Measurements from ENCODE around the gene ZNF580. TPM values are rescaled to one million over a fixed set of nuclear protein-coding genes. Genes with fewer than 3 reads are reported as not detected.
A peak's percentile ranks its signal among the peaks of the same experiment; 100 is the strongest.

The ZNF580 gene
- total and polyA plus RNA-seq, 9 of the 15 experiments (the other 6 are each of a cell fraction or from before 2014, with no cell fraction given) = 2.3 to 47.4 (median 6.0) TPM

DNA sequence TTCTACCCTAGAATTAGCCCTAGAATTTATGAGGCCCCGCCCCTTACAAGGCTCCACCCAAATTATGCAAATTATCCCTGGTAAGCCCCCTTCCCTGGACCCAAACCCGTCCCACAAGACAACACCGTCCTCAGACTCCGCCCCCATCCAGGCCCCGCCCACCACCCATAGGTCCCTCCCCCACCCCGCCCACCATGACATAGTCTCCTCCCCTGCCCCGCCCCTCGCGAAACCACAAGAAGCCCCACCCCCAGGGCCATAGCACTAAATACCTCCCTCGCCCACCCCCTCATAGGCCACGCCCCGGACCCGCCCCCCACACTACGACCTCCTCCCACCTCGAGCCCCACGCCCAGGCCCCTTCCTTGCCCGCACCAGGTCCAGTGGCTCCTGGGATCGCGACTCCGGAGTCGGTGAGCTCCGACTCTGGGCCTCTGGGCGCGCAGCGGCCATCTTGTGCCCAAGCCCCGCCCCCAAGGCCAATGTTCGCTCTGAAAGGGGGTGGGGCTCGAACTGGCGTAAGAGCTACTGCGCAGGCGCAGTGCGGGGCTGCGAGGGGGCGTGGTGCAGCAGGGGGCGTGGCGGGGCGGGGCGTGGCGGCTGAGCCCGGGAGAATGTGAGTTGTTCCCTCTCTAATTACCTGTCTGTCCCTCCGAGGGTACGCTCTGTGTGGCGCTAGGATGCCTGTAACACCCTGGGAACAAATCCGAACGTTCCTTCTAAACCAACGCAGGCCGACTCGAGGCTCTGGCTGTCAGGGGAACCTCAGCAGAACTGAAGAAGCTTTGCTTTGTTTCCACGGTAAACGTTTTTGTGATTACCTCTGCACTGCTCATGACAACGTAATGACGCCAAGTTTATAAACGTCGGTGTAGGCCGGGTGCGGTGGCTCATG, 16.4 kb upstream of the ZNF580 start, which contains the start of gene ZNF784 (continued):
- TF ChIP-seq TFAM (CRISPR knock-in tag; conservative IDR thresholded peaks at IDR 0.05) (no peak), BMI1 (IDR thresholded peaks at IDR 0.05; ENCODE audit: low read length) (no peak), ZNF41 (CRISPR knock-in tag; conservative IDR thresholded peaks at IDR 0.05) (no peak), ESRRA (IDR thresholded peaks at IDR 0.05; ENCODE audit: borderline replicate concordance, low read depth) (no peak), MYC (IDR thresholded peaks at IDR 0.05; ENCODE audit: low read depth, low read length) (peak; percentile 52), MYC (CRISPR knock-in tag; IDR thresholded peaks at IDR 0.05; ENCODE audit: borderline replicate concordance, low read depth) (no peak), ZNF551 (CRISPR knock-in tag; IDR thresholded peaks at IDR 0.05) (no peak), ATF1 (CRISPR knock-in tag; IDR thresholded peaks at IDR 0.05) (no peak), ATF1 (tag; IDR thresholded peaks at IDR 0.05) (peak; percentile 72), OTX1 (CRISPR knock-in tag; IDR thresholded peaks at IDR 0.05) (no peak), RBM22 (IDR thresholded peaks at IDR 0.05; ENCODE audit: low read depth, low read length, poor library complexity, severe bottlenecking) (no peak), FUS (optimal IDR thresholded peaks at IDR 0.05; ENCODE audit: low read depth, low read length) (no peak), CEBPB (tag; IDR thresholded peaks at IDR 0.05) (no peak), ZNF780A (CRISPR knock-in tag; IDR thresholded peaks at IDR 0.05) (no peak), ZFP1 (CRISPR knock-in tag; IDR thresholded peaks at IDR 0.05) (no peak), TCFL5 (CRISPR knock-in tag; conservative IDR thresholded peaks at IDR 0.05) (no peak), HLTF (IDR thresholded peaks at IDR 0.05) (no peak), RFX1 (IDR thresholded peaks at IDR 0.05) (no peak)
- TF ChIP-seq, protein P1, sequence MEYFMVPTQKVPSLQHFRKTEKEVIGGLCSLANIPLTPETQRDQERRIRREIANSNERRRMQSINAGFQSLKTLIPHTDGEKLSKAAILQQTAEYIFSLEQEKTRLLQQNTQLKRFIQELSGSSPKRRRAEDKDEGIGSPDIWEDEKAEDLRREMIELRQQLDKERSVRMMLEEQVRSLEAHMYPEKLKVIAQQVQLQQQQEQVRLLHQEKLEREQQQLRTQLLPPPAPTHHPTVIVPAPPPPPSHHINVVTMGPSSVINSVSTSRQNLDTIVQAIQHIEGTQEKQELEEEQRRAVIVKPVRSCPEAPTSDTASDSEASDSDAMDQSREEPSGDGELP (CRISPR knock-in tag; IDR thresholded peaks at IDR 0.05; ENCODE audit: borderline replicate concordance) = 0 out of 2 replicates have a peak, but pooled peaks have one; percentile 57
- TF ChIP-seq, protein P2, sequence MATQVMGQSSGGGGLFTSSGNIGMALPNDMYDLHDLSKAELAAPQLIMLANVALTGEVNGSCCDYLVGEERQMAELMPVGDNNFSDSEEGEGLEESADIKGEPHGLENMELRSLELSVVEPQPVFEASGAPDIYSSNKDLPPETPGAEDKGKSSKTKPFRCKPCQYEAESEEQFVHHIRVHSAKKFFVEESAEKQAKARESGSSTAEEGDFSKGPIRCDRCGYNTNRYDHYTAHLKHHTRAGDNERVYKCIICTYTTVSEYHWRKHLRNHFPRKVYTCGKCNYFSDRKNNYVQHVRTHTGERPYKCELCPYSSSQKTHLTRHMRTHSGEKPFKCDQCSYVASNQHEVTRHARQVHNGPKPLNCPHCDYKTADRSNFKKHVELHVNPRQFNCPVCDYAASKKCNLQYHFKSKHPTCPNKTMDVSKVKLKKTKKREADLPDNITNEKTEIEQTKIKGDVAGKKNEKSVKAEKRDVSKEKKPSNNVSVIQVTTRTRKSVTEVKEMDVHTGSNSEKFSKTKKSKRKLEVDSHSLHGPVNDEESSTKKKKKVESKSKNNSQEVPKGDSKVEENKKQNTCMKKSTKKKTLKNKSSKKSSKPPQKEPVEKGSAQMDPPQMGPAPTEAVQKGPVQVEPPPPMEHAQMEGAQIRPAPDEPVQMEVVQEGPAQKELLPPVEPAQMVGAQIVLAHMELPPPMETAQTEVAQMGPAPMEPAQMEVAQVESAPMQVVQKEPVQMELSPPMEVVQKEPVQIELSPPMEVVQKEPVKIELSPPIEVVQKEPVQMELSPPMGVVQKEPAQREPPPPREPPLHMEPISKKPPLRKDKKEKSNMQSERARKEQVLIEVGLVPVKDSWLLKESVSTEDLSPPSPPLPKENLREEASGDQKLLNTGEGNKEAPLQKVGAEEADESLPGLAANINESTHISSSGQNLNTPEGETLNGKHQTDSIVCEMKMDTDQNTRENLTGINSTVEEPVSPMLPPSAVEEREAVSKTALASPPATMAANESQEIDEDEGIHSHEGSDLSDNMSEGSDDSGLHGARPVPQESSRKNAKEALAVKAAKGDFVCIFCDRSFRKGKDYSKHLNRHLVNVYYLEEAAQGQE (IDR thresholded peaks at IDR 0.05; ENCODE audit: borderline replicate concordance) = no peak
- TF ChIP-seq, protein P2 (CRISPR knock-in tag; IDR thresholded peaks at IDR 0.05; ENCODE audit: low read depth) = no peak
